HG03025 (cell line): ENCODE data around the gene CDC42EP5.

Source experiments
- ATAC-seq: cut with Tn5 transposase; IDR thresholded peaks from one replicate; pipeline ENCODE4 v1.9.1; 2021; ENCODE audit warnings: mild to moderate bottlenecking, moderate library complexity; ENCODE audit not compliant: unreplicated experiment, low FRiP score

CDC42EP5 gene

GRCh38 chr19:54463531-54464043, 9.5 kb downstream of the CDC42EP5 start, which contains the start of gene LENG9:
Gene LENG9 (minus strand): TSS chr19:54463778. CDS start chr19:54463526, 252 bp downstream.
- peak; percentile 48 for ATAC-seq

GRCh38 chr19:54462655-54463530, 10.2 kb downstream of the CDC42EP5 start:
- ATAC-seq, result peak; percentile 12

GRCh38 chr19:54462047-54462654, 10.9 kb downstream of the CDC42EP5 start:
- no peak for ATAC-seq

- ATAC-seq, result no peak
Measured at GRCh38 chr19:54461613-54462012, 11.5 kb downstream of the CDC42EP5 start.

- ATAC-seq, result no peak
Measured at GRCh38 chr19:54461210-54461609, 11.9 kb downstream of the CDC42EP5 start.

- no peak for ATAC-seq
Measured at GRCh38 chr19:54460230-54461005, 12.7 kb downstream of the CDC42EP5 start.

GRCh38 chr19:54459282-54460229, 13.5 kb downstream of the CDC42EP5 start:
- ATAC-seq, result no peak

GRCh38 chr19:54458648-54459281, 14.3 kb downstream of the CDC42EP5 start:
- ATAC-seq, result no peak

DNA sequence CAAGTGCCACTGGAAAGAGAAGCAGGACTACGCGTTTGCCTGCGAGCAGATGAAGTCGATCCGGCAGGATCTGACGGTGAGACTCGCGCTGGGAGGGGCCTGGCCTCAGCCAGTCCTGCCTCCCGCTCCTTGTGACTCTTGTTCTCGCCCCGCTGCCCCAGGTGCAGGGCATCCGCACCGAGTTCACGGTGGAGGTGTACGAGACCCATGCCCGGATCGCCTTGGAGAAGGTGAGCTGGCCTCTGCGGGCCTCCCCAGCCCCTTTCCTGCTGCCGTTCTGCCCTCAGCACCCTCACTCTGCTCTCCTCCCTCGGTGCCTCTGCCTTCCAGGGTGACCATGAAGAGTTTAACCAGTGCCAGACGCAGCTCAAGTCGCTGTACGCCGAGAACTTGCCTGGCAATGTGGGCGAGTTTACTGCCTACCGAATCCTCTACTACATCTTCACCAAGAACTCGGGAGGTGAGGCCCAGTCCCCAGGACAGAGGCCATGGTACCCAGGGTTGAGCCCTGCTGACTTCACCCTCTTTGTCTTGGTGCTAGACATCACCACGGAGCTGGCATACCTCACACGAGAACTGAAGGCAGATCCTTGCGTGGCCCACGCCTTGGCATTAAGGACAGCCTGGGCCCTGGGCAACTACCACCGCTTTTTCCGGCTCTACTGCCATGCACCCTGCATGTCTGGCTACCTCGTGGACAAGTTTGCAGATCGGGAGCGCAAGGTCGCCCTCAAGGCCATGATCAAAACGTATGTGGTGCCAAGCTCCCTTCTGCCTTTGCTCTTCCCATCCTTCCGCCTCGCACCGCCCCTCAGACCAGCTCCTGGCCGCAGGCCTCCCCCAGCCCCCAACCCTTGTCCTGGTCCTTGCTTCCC, 15.1 kb downstream of the CDC42EP5 start:
- no peak for ATAC-seq

DNA sequence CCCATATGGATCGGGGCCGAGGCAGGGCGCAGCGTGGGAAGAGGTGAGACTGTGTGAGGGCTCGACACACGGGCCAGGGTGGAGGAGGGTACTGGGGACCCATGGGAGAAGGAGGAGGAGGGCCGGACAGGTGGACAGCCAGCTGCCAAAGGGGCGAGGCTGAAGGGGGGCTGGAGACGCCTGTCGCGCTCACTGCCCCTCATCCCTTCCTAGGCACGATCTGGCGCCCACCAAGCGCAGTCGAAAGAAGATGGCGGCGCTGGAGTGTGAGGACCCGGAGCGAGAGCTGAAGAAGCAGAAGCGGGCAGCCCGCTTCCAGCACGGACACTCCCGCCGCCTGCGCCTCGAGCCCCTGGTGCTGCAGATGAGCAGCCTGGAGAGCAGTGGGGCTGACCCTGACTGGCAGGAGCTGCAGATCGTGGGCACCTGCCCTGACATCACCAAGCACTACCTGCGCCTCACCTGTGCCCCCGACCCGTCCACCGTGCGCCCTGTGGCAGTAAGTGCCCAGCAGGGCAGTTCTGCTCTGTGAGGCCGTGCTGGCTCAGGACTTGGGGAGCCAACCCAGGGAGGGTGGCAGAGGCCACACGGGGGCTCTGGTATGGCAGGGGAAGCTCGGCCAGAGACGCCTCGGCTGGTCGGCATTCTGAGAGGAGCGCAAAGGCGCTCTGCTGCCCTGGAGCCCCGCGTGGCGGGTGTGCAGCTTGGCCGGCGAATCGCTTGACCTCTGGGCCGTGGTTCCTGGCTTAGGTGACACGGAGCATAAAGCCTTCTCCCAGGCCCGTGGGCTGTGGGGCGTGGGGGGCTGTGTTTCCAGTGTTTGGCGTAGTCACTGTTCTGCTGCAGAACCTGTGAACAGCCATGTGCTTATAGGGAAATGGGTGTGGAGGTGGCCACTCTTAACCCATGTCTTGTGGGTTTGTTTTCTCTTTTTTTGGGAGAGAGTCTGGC, 16.4 kb downstream of the CDC42EP5 start:
- ATAC-seq, result no peak

DNA sequence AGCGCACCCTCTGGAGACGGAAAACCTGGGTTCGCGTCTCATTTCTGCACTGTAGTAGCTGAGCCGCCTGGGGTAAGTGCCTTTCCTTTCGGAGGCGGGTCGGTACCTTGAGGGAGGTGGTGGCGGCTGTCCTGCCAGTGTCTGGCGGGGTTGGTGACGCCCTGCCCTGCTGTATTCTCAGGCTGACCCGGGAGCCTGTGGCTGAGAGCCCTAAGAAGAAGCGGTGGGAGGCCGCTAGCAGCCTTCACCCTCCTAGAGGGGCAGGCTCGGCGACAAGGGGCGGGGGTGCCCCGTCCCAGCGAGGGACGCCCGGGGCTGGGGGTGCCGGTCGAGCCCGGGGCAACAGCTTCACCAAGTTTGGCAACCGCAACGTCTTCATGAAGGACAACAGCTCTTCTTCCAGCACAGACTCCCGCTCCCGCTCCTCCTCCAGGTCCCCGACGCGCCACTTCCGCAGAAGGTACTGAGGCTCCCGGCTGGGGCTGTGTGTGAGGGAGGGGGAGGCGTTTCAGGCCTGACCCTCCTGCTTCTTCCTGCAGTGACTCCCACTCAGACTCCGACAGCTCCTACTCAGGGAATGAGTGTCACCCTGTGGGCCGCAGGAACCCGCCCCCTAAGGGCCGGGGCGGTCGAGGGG, 17.2 kb downstream of the CDC42EP5 start:
- no peak for ATAC-seq

DNA sequence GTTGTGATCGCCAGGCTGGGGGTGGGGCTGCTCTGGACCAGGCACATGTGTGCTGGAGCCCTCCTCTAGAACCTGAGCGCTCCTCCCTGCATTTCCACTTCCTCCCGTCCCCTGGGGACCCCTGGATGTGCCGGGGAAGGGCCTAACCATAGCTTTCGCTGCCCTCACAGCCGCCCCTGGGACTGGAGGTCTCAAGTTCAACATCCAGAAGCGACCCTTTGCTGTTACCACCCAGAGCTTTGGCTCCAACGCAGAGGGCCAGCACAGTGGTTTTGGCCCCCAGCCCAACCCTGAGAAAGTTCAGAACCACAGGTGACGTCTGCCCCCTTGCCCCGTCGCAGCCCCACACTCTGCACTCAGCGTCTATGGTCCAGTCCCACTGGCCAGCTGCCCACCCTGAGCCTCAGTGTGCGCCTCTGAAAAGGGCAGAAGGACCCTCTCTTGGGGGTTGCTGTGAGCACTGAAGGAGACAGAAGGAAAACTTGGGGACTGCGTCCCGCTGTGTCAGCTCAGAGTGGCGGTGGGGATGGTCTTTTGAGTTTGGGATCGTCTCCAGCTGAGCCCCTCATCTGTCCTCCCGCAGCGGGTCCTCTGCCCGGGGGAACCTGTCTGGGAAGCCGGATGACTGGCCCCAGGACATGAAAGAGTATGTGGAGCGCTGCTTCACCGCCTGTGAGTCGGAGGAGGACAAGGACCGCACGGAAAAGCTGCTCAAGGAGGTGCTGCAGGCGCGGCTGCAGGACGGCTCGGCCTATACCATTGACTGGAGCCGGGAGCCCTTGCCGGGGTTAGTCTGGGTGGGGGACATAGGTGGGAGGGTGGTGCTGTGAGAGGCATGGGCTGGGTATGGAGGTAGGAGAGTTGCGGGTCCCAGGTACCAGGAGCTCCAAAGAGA, 18.1 kb downstream of the CDC42EP5 start:
- ATAC-seq, result no peak

DNA sequence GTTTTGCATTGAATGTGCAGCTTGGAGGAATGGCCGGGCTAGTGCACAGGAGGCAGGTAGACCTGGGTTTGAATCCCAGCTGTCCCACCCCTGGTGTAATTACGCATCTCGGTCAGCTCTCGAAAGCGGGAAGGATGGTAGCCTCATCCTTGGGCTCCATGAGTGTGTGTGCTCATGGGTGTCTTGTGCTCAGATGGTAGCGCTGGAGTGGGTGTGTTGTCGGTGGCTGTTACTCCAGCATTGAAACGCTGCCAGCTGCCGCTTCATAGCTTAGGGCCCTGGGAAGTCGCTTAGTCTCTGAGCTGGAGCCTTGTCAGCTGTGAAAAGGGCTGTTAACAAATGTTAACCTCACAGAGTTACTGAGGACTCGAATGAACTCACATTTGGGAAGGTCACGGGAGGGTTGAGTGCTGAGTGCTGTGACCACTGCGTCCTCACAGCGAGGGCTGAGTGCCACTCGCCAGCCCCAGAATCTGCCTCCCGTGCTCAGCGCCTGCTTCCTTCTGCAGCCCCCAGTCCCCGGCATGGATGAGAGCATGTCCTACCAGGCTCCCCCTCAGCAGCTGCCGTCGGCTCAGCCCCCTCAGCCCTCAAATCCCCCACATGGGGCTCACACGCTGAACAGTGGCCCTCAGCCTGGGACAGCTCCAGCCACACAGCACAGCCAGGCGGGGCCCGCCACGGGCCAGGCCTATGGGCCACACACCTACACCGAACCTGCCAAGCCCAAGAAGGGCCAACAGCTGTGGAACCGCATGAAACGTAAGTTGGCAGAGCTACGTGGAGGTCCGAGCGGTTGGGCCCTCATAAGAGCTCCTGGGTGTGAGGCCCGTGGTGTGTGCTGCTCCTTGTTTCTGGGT, 18.9 kb downstream of the CDC42EP5 start:
- no peak for ATAC-seq

GRCh38 chr19:54452626-54453025, 20.5 kb downstream of the CDC42EP5 start:
- ATAC-seq, result no peak

- no peak for ATAC-seq
Measured at GRCh38 chr19:54451997-54452396, 21.1 kb downstream of the CDC42EP5 start.
